Esophagus muscularis mucosa (tissue), 4 donors: ENCODE measurements around the gene GATD1. TPM values are rescaled to one million over a fixed set of nuclear protein-coding genes. Genes with fewer than 3 reads are reported as not detected.
A peak's percentile ranks its signal among the peaks of the same experiment; 100 is the strongest.

Experiments used
- DNase-seq: peaks from one replicate; pipeline ENCODE4 v3.0.0-alpha.2; 2017; ENCODE audit errors: extremely low spot score
- H3K27ac ChIP-seq, 4 donors: fragments of 200-600 bp; sonication (generic); replicated peaks in 1 of 4; 1 replicate in 3 of 4; 2 replicates in 1 of 4; pipeline ENCODE4 v1.5.1; 2016 to 2019; ENCODE audit warnings: mild to moderate bottlenecking in 1 of 4
- H3K27me3 ChIP-seq, 4 donors: fragments of 200-600 bp; sonication (generic); one replicate each; pipeline versions ENCODE4 v1.5.1 to v1.6.0; 2016 to 2019
- H3K36me3 ChIP-seq, 4 donors: fragments of 200-600 bp; sonication (generic); one replicate each; pipeline ENCODE4 v1.5.1; 2016 to 2019
- H3K4me1 ChIP-seq, 4 donors: fragments of 200-600 bp; sonication (generic); one replicate each; pipeline ENCODE4 v1.5.1; 2016 to 2019
- H3K4me3 ChIP-seq, 4 donors: fragments of 200-600 bp; sonication (generic); 1 replicate in 2 of 4; 2 replicates in 2 of 4; pipeline ENCODE4 v1.5.1; 2016 to 2019; ENCODE audit warnings: mild to moderate bottlenecking in 4 of 4, moderate library complexity in 1 of 4
- H3K9me3 ChIP-seq, 4 donors: fragments of 200-600 bp; sonication (generic); 1 replicate in 3 of 4; 2 replicates in 1 of 4; pipeline ENCODE4 v1.5.1; 2016 to 2019
- CTCF ChIP-seq, 3 experiments: fragments of 200-600 bp in 2 of 3; fragments of 450-650 bp in 1 of 3; sonication (generic) in 2 of 3; IDR thresholded peaks; one replicate each; pipeline ENCODE4 v1.5.1; 2017 to 2019; ENCODE audit warnings: antibody characterized with exemption in 3 of 3, mild to moderate bottlenecking in 2 of 3, moderate library complexity in 1 of 3
- EP300 ChIP-seq: sonication (generic); formaldehyde crosslinking; IDR thresholded peaks from one replicate; pipeline ENCODE4 v1.6.1; 2017; ENCODE audit warnings: antibody characterized with exemption
- POLR2A ChIP-seq: fragments of 450-650 bp; IDR thresholded peaks from one replicate; pipeline ENCODE4 v1.6.1; 2017; ENCODE audit warnings: antibody characterized with exemption, moderate library complexity, mild to moderate bottlenecking, low read depth
- POLR2AphosphoS5 ChIP-seq, 2 donors: sonication (generic); formaldehyde crosslinking; IDR thresholded peaks; one replicate each; pipeline ENCODE4 v1.6.1; 2017; ENCODE audit warnings: antibody characterized with exemption in 2 of 2
- WGBS: methylation state at CpG from one replicate; pipeline ENCODE4 v1.1.5; 2018; 5-methylcytosine and 5-hydroxymethylcytosine counted together
- intact Hi-C: fragments of 100-400 bp; cut with DNase I; formaldehyde crosslinking; loops from one replicate; pipeline ENCODE4 v1.15.1; 2023
- total RNA-seq, 4 donors: library from RNA; depleted of rRNA; stranded (reverse); fragments of >200 nt; gene quantifications; one replicate each; pipeline versions ENCODE4 v1.1.0 to v1.2.1, GENCODE V29; 2016

Gene GATD1
- total RNA-seq = 10 to 100 TPM; 24.0 to 37.7 (median 28.9) TPM

DNA sequence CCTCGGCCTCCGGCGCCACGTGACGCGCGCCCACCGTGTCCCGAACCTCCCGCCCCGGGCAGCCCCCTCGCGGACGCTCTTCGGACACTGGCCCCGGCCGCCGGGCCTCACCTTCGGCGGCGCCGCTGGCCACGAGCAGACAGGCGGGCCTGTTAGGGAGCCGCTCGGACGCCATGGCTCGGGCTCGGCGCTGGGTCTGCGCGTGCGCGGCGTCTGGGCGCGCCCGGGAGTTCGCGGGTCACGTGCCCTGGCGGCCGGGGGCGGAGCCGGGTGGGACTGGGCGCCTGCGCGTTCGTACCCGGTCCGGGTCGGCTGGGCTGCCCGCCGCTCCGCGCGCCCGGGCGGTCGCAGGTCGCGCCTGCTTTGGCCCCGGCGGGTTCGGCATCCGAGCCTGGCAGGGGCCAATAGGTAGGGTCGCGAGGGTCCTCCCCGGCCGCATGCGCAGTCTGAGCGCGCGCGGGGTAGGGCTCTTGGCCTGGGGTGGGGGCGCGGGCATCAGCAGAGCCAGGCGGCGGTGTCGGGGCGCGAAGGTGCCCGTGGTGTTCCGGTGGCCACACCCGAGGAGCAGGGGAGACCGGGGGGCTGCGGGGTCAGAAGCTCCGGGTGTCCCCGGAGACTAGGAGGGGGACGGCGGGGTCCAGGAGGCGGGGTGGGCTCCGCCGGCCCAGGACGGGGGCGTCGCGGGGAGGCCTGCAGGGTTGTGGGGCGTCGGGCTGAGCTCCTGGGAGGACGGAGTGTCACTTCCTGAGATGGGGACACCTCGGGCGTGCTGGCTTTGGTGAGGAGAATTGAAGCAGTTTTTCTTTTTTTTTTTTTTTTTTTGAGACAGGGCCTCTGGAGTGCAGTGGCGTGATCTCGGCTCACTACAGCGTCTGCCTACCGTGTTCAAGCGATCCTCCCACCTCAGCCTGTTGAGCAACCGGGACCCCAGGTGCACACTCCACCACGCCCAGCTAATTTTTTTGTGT is at the start of gene GATD1:
GATD1 (minus strand) TSS at position 200 of the 968 bp plus-strand sequence; CDS start at position 175, 25 bp downstream.
- Histone ChIP-seq H3K9me3 (no peaks in the 10 kb centered on the region), H3K36me3 (peaks cover 0 to 27% (median 21%) of the 10 kb centered on the region in 4 donors), H3K4me3 (peak within 1 kb of the TSS; percentile 85 to 99 (median 96)), H3K27me3 (no peaks in the 10 kb centered on the region), H3K4me1 (peaks cover 24 to 64% (median 51%) of the 10 kb centered on the region in 4 donors), H3K27ac (peak within 1 kb of the TSS; percentile 83 to 90 (median 87))
- TF ChIP-seq POLR2A (peak; percentile 59), EP300 (no peak), CTCF (IDR thresholded peaks at IDR 0.05) (peak in 2 of 3 experiments; percentile 3 to 31), POLR2AphosphoS5 (IDR thresholded peaks at IDR 0.05) (peak; percentile 69 to 82)
- DNase-seq = peak; percentile 96
- WGBS = 1% methylated on average over 23 of the region's 110 CpGs
- intact Hi-C loops = no loop called here

- H3K4me1 ChIP-seq = peaks cover 66 to 71% (median 68%) of the 10 kb centered on the region in 4 donors
- intact Hi-C loops = no loop called here
- no peaks in the 10 kb centered on the region for H3K9me3 ChIP-seq
- peaks cover 0 to 83% (median 65%) of the 10 kb centered on the region in 4 donors for H3K27me3 ChIP-seq
- no peak for TF ChIP-seq POLR2AphosphoS5 (IDR thresholded peaks at IDR 0.05)
- TF ChIP-seq POLR2A = no peak
- TF ChIP-seq CTCF (IDR thresholded peaks at IDR 0.05) = no peak
- no peak for TF ChIP-seq EP300
- H3K36me3 ChIP-seq = peaks cover 31 to 44% (median 40%) of the 10 kb centered on the region in 4 donors
- DNase-seq = no peak
- 7% methylated on average over 15 of the region's 22 CpGs for WGBS
- H3K4me3 ChIP-seq = peak overlapping the region; percentile 46 to 60 (median 48)
- H3K27ac ChIP-seq = peak overlapping the region; percentile 11 to 68 (median 65)
Observed at GRCh38 chr11:826836-827145, 49.5 kb upstream of the GATD1 start.

- intact Hi-C loops = no loop called here
- H3K27ac ChIP-seq = peak overlapping the region in 1 of 4 donors; percentile 13
- 87% methylated on average over 8 of the region's 9 CpGs for WGBS
Observed at GRCh38 chr11:826227-826621, 48.9 kb upstream of the GATD1 start.

More at GRCh38 chr11:826227-826621, 48.9 kb upstream of the GATD1 start:
- peaks cover 0 to 77% (median 62%) of the 10 kb centered on the region in 4 donors for H3K27me3 ChIP-seq
- peaks cover 31 to 46% (median 45%) of the 10 kb centered on the region in 4 donors for H3K36me3 ChIP-seq
- H3K4me1 ChIP-seq = peaks cover 68 to 71% (median 69%) of the 10 kb centered on the region in 4 donors
- TF ChIP-seq CTCF (IDR thresholded peaks at IDR 0.05) = no peak
- TF ChIP-seq POLR2AphosphoS5 (IDR thresholded peaks at IDR 0.05) = no peak
- no peak for TF ChIP-seq EP300
- TF ChIP-seq POLR2A = no peak
- H3K9me3 ChIP-seq = no peaks in the 10 kb centered on the region
- DNase-seq = no peak
- peak overlapping the region in 2 of 4 donors; percentile 47 to 60 for H3K4me3 ChIP-seq
